Measurements from ENCODE around the gene HEXD.
"Not testable (repeated sequence)": the region's sequence is repeated elsewhere in the genome, so short reads cannot be mapped to it uniquely, and the experiment has no call there.

HEXD gene

GRCh38 chr17:82373731-82374625 lies 44.2 kb upstream of the HEXD start:
- TF ChIP-seq CTCF (IDR thresholded peaks at IDR 0.05; ENCODE audit: extremely low read depth, missing control alignments), result no peak
- no peak for DNase-seq (ENCODE audit: low spot score)

GRCh38 chr17:82374626-82375331 lies 43.4 kb upstream of the HEXD start:
- no peak for TF ChIP-seq CTCF (IDR thresholded peaks at IDR 0.05; ENCODE audit: extremely low read depth, missing control alignments)
- DNase-seq (ENCODE audit: low spot score), result no peak

- TF ChIP-seq CTCF (IDR thresholded peaks at IDR 0.05; ENCODE audit: extremely low read depth, missing control alignments), result no peak
- DNase-seq (ENCODE audit: low spot score), result no peak
These were observed 42.6 kb upstream of the HEXD start for GRCh38 chr17:82375359-82376041.

- no peak for TF ChIP-seq CTCF (IDR thresholded peaks at IDR 0.05; ENCODE audit: extremely low read depth, missing control alignments)
- DNase-seq (ENCODE audit: low spot score), result no peak
These were observed 42.0 kb upstream of the HEXD start for GRCh38 chr17:82376042-82376730.

GRCh38 chr17:82377294-82377693 lies 40.9 kb upstream of the HEXD start:
- DNase-seq (ENCODE audit: low spot score), result not testable (repeated sequence)

- TF ChIP-seq CTCF (IDR thresholded peaks at IDR 0.05; ENCODE audit: extremely low read depth, missing control alignments), result no peak
- no peak for DNase-seq (ENCODE audit: low spot score)
These were observed 40.0 kb upstream of the HEXD start for GRCh38 chr17:82377924-82378740.

GRCh38 chr17:82378741-82379021 lies 39.5 kb upstream of the HEXD start:
- TF ChIP-seq CTCF (IDR thresholded peaks at IDR 0.05; ENCODE audit: extremely low read depth, missing control alignments), result no peak
- no peak for DNase-seq (ENCODE audit: low spot score)
